SK-N-SH (cell line): ENCODE measurements around the gene MCUR1. TPM values are rescaled to one million over a fixed set of nuclear protein-coding genes. Genes with fewer than 3 reads are reported as not detected.

Experiments used
- CTCF ChIA-PET: fragments of 300-600, 350-600 bp; formaldehyde crosslinking; extraction: SDS; loops from one replicate; lab custom pipeline; 2021; lab: Yijun Ruan, JAX
- POLR2A ChIA-PET: fragments of 350-600 bp; sonication (Branson Sonifier 250); formaldehyde crosslinking; extraction: SDS; loops from one replicate; lab custom pipeline; 2020; ENCODE audit warnings: antibody characterized with exemption, inconsistent platforms; lab: Yijun Ruan, JAX
- DNase-seq: peaks from one replicate; pipeline ENCODE4 v3.0.0; 2012
- H2AFZ ChIP-seq: fragments of 200-600 bp; sonication (generic); 2 replicates; pipeline ENCODE4 v1.8.1; 2016; ENCODE audit warnings: antibody characterized with exemption, mild to moderate bottlenecking, low read depth
- H3F3A ChIP-seq: fragments of 200-600 bp; sonication (generic); replicated peaks from 2 replicates; pipeline ENCODE3; 2016; ENCODE audit warnings: antibody characterized with exemption, mild to moderate bottlenecking; ENCODE audit not compliant: insufficient read depth
- H3K27ac ChIP-seq, 2 experiments: fragments of 200-500 bp in 1 of 2; fragments of 200-600 bp in 1 of 2; sonication (Bioruptor generic) in 1 of 2; sonication (generic), shearing (Covaris generic) in 1 of 2; 2 replicates each; pipeline versions ENCODE4 v1.5.1 to v1.6.1; 2014 to 2016; ENCODE audit warnings: low read depth in 2 of 2, inconsistent platforms in 1 of 2, low read length in 1 of 2, mild to moderate bottlenecking in 1 of 2, mixed read lengths in 1 of 2
- H3K27me3 ChIP-seq: fragments of 200-600 bp; sonication (generic), shearing (Covaris generic); 2 replicates; pipeline ENCODE4 v1.6.1; 2016; ENCODE audit warnings: mixed run types; ENCODE audit not compliant: insufficient read depth
- H3K36me3 ChIP-seq, 2 experiments: fragments of 200-500 bp in 1 of 2; fragments of 200-600 bp in 1 of 2; sonication (Bioruptor generic) in 1 of 2; sonication (generic) in 1 of 2; replicated peaks in 1 of 2; 2 replicates each; pipeline versions ENCODE3 to v1.5.1; 2014 to 2016; ENCODE audit warnings: low read length in 1 of 2, mild to moderate bottlenecking in 1 of 2; ENCODE audit not compliant: insufficient read depth in 2 of 2, control insufficient read depth in 1 of 2
- H3K4me1 ChIP-seq, 2 experiments: fragments of 200-500 bp in 1 of 2; fragments of 200-600 bp in 1 of 2; sonication (Bioruptor generic) in 1 of 2; sonication (generic), shearing (Covaris generic) in 1 of 2; 2 replicates each; pipeline versions ENCODE4 v1.5.1 to v1.6.1; 2014 to 2016; ENCODE audit warnings: low read depth in 1 of 2, low read length in 1 of 2, mixed run types in 1 of 2; ENCODE audit not compliant: insufficient read depth in 2 of 2, control insufficient read depth in 1 of 2
- H3K4me2 ChIP-seq: fragments of 200-600 bp; sonication (generic), shearing (Covaris generic); 2 replicates; pipeline ENCODE4 v1.6.1; 2017; ENCODE audit warnings: mixed run types
- H3K4me3 ChIP-seq, 2 experiments: fragments of 200-500 bp in 1 of 2; fragments of 200-600 bp in 1 of 2; sonication (Bioruptor generic) in 1 of 2; sonication (generic), shearing (Covaris generic) in 1 of 2; 2 replicates each; pipeline versions ENCODE4 v1.5.1 to v1.8.1; 2014 to 2016; ENCODE audit warnings: low read depth in 2 of 2, inconsistent platforms in 1 of 2, low read length in 1 of 2, mild to moderate bottlenecking in 1 of 2, mixed read lengths in 1 of 2, moderate library complexity in 1 of 2
- H3K79me2 ChIP-seq: fragments of 200-600 bp; sonication (generic); 2 replicates; pipeline ENCODE4 v1.8.1; 2017; ENCODE audit warnings: mild to moderate bottlenecking; ENCODE audit not compliant: insufficient read depth
- H3K9ac ChIP-seq: fragments of 200-600 bp; sonication (generic); 2 replicates; pipeline ENCODE4 v1.6.1; 2017; ENCODE audit warnings: mixed run types
- H3K9me2 ChIP-seq: fragments of 200-600 bp; sonication (generic); 2 replicates; pipeline ENCODE4 v1.6.1; 2017; ENCODE audit warnings: mixed run types
- H3K9me3 ChIP-seq: fragments of 200-600 bp; sonication (generic); 2 replicates; pipeline ENCODE4 v1.6.1; 2017; ENCODE audit warnings: mixed run types, mild to moderate bottlenecking, moderate library complexity
- H4K20me1 ChIP-seq: fragments of 200-600 bp; sonication (generic); 2 replicates; pipeline ENCODE4 v1.6.1; 2017; ENCODE audit warnings: mild to moderate bottlenecking, mixed run types; ENCODE audit not compliant: insufficient read depth
- CHD2 ChIP-seq: fragments of 150-350 bp; IDR thresholded peaks from 2 replicates; pipeline ENCODE4 v1.6.1; 2018; ENCODE audit warnings: low read length; ENCODE audit not compliant: partially characterized antibody
- ELF1 ChIP-seq: IDR thresholded peaks from 2 replicates; pipeline ENCODE4 v1.4.0; 2012
- FOSL2 ChIP-seq: IDR thresholded peaks from 2 replicates; pipeline ENCODE4 v1.4.0; 2012; ENCODE audit warnings: low read depth, mild to moderate bottlenecking, moderate library complexity, borderline replicate concordance
- GABPA ChIP-seq: IDR thresholded peaks from 2 replicates; pipeline ENCODE4 v1.4.0; 2012; ENCODE audit warnings: low read depth, mild to moderate bottlenecking
- IRF3 ChIP-seq: fragments of 150-350 bp; IDR thresholded peaks from 2 replicates; pipeline ENCODE4 v1.6.1; 2016; ENCODE audit warnings: mild to moderate bottlenecking, low read depth, low read length
- JUND ChIP-seq: IDR thresholded peaks from 2 replicates; pipeline ENCODE4 v1.4.0; 2012
- MEF2A ChIP-seq: IDR thresholded peaks from 2 replicates; pipeline ENCODE4 v1.4.0; 2012; ENCODE audit warnings: low read depth, borderline replicate concordance
- NRF1 ChIP-seq: IDR thresholded peaks from 2 replicates; pipeline ENCODE4 v1.6.1; 2012; ENCODE audit warnings: low read depth, mild to moderate bottlenecking, low read length
- PBX3 ChIP-seq: IDR thresholded peaks from 2 replicates; pipeline ENCODE4; 2012
- POLR2AphosphoS5 ChIP-seq: IDR thresholded peaks from 2 replicates; pipeline ENCODE4 v1.6.1; 2012; ENCODE audit warnings: low read depth, low read length
- RAD21 ChIP-seq: IDR thresholded peaks from 2 replicates; pipeline ENCODE4 v1.6.1; 2012; ENCODE audit warnings: mild to moderate bottlenecking, low read length
- REST ChIP-seq: IDR thresholded peaks from 2 replicates; pipeline ENCODE4 v1.6.1; 2012; ENCODE audit warnings: mild to moderate bottlenecking, low read depth, low read length, moderate library complexity
- SIN3A ChIP-seq: IDR thresholded peaks from 2 replicates; pipeline ENCODE4 v1.6.1; 2012; ENCODE audit warnings: low read depth, mild to moderate bottlenecking, low read length, moderate library complexity, borderline replicate concordance
- SMC3 ChIP-seq: IDR thresholded peaks from 2 replicates; pipeline ENCODE4 v1.6.1; 2012; ENCODE audit warnings: low read depth, low read length, improper control_type of control experiment
- TEAD4 ChIP-seq: IDR thresholded peaks from 2 replicates; pipeline ENCODE4 v1.4.0; 2012; ENCODE audit warnings: mild to moderate bottlenecking, borderline replicate concordance; ENCODE audit not compliant: insufficient read depth
- ZBTB33 ChIP-seq: IDR thresholded peaks from 2 replicates; pipeline ENCODE4 v1.4.0; 2012; ENCODE audit warnings: low read depth, borderline replicate concordance
- WGBS: methylation state at CpG from one replicate; pipeline ENCODE4 v1.1.6; 2017; ENCODE audit warnings: low lambda C conversion rate; 5-methylcytosine and 5-hydroxymethylcytosine counted together
- polyA plus RNA-seq, 3 experiments: library from polyadenylated mRNA; depleted of rRNA; stranded (reverse); fragments of >200 nt; gene quantifications; 2 replicates each; pipeline ENCODE4 v1.2.3, GENCODE V29; 2012

Gene MCUR1
- polyA plus RNA-seq, 1 of the 3 experiments (the other 2 are of a cell fraction), result 8.3 TPM

GRCh38 chr6:13800615-13801014, 13.7 kb downstream of the MCUR1 start:
- DNase-seq, result no peak
- 95% methylated on average over 3 of the region's 3 CpGs for WGBS

More at GRCh38 chr6:13800615-13801014, 13.7 kb downstream of the MCUR1 start:
- Histone ChIP-seq H3F3A (peaks cover under 1% of the 10 kb centered on the region), H4K20me1 (no peaks in the 10 kb centered on the region), H3K27me3 (no peaks in the 10 kb centered on the region), H3K79me2 (no peaks in the 10 kb centered on the region), H2AFZ (no peak overlapping the region), H3K36me3 (peaks cover 29 to 57% of the 10 kb centered on the region in 2 experiments), H3K27ac (no peak overlapping the region), H3K4me3 (no peak overlapping the region), H3K9me3 (no peaks in the 10 kb centered on the region), H3K9ac (no peak overlapping the region), H3K9me2 (no peaks in the 10 kb centered on the region), H3K4me2 (no peak overlapping the region), H3K4me1 (no peaks in the 10 kb centered on the region)
- ChIA-PET CTCF (no interaction called here), POLR2A (no interaction called here)
- no peak for TF ChIP-seq POLR2AphosphoS5
- TF ChIP-seq CHD2, result no peak
- no peak for TF ChIP-seq ELF1
- no peak for TF ChIP-seq SMC3
- no peak for TF ChIP-seq PBX3
- TF ChIP-seq ZBTB33, result no peak
- no peak for TF ChIP-seq JUND
- TF ChIP-seq IRF3, result no peak
- TF ChIP-seq SIN3A, result no peak
- no peak for TF ChIP-seq MEF2A
- no peak for TF ChIP-seq REST
- no peak for TF ChIP-seq NRF1
- TF ChIP-seq TEAD4, result no peak
- no peak for TF ChIP-seq GABPA
- no peak for TF ChIP-seq RAD21
- no peak for TF ChIP-seq FOSL2
